GM12878 (cell line): ENCODE data around the gene ADAM33.

ENCODE experiments used
- ATF3 ChIP-seq: IDR thresholded peaks from 2 replicates; pipeline ENCODE4 v1.6.1; 2011; ENCODE audit warnings: low read depth, mild to moderate bottlenecking, low read length, moderate library complexity, borderline replicate concordance; ENCODE audit errors: extremely low read depth
- BRCA1 ChIP-seq: IDR thresholded peaks from 2 replicates; pipeline ENCODE4 v1.6.1; 2011; ENCODE audit warnings: low read depth, low read length, improper control_type of control experiment
- EZH2 ChIP-seq: IDR thresholded peaks from 2 replicates; pipeline ENCODE4 v1.6.1; 2012; ENCODE audit warnings: low read depth, mild to moderate bottlenecking, control low read depth, inconsistent platforms, low read length, borderline replicate concordance; ENCODE audit not compliant: control insufficient read depth
- JUNB ChIP-seq: IDR thresholded peaks from 2 replicates; pipeline ENCODE4 v1.6.1; 2016; ENCODE audit warnings: antibody characterized with exemption, mild to moderate bottlenecking
- LARP7 ChIP-seq: fragments of 450-650 bp; IDR thresholded peaks from 2 replicates; pipeline ENCODE4 v1.6.1; 2017; ENCODE audit warnings: mild to moderate bottlenecking
- MTA2 ChIP-seq: fragments of 450-650 bp; IDR thresholded peaks from 2 replicates; pipeline ENCODE4 v1.6.1; 2016; ENCODE audit warnings: low read depth, mild to moderate bottlenecking, moderate library complexity
- MXI1 ChIP-seq: fragments of 150-350 bp; IDR thresholded peaks from 2 replicates; pipeline ENCODE4 v1.6.1; 2011; ENCODE audit warnings: low read depth, mild to moderate bottlenecking, inconsistent platforms, low read length, improper control_type of control experiment
- NRF1 ChIP-seq: conservative IDR thresholded peaks from 2 replicates; pipeline ENCODE4 v1.6.1; 2011; ENCODE audit warnings: mild to moderate bottlenecking, low read depth, low read length, improper control_type of control experiment
- RBBP5 ChIP-seq: fragments of 200-600 bp; sonication (generic); conservative IDR thresholded peaks from 2 replicates; pipeline ENCODE4 v1.6.1; 2016

GRCh38 chr20:3691897-3692296 lies 10.1 kb upstream of the ADAM33 start:
- TF ChIP-seq MTA2 (no peak), RBBP5 (no peak), JUNB (no peak), NRF1 (no peak), MXI1 (no peak), BRCA1 (no peak), EZH2 (no peak), ATF3 (no peak), LARP7 (no peak)
